ENCODE measurements around the gene PRCP.
"Not testable (repeated sequence)": the region's sequence is repeated elsewhere in the genome, so short reads cannot be mapped to it uniquely, and the experiment has no call there.

PRCP gene

DNA sequence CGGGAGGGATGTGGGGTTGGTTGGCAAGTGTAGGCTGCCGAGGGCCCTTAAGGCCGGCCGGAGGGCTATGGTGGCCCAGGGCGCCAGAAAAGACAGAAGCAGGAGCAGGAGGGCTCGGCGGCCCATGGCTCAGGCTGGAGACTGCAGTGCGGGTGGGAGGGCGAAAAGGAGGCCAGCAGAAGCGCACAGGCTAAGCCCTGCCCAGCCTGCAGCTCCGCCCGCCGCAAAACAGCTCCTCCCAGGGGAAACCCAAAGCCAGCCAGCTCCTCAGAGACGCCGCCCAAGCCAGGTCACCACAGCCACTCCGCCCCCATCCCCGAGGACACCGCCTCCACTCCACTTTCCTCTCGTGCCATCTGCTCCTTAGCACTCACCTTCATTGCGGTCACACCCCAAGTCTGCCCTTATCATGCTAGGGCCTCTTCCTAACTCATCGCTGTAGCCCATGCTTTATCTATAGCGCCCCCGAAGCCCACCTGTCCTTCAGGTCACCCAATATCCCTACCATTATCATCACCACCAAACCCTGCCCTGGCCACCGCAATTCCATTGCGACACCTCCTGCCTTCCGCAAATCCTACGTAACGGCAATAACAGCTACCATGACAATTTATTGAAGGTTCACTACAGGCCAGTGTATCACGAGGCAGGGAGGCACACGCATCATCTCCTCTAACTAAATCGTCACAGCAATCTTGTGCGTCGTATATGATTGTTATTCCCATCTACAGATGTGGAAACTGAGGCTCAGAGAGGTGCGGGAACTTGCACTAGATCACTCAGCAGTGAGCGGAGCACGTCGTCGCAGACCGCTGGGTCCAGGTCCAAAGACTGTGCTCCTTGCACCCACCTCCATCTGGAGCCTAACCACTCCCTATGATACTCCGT lies at the start of gene PRCP:
PRCP (minus strand) TSS at position 154 of the 888 bp plus-strand sequence; CDS start at position 126, 28 bp downstream.
- peak; percentile 81 for DNase-seq

DNA sequence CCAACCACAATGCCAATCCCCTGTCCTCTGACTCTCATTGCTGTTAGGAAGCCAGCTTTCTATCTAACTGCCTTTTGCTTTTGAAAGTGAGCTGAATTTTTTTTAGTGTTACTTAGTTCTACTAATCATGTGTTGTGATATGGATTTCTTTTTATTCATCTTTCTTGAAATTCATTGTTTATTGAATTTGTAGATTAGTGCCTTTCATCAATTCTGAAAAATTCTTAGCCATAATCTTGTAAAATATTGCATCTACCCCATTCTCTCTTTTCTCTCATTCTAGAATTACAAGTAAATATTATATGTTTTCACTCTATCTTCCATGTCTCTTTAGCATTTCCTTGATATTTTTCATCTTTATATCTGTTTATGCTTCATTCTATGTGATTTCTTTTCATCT lies 49.1 kb upstream of the PRCP start:
- DNase-seq: no peak

DNA sequence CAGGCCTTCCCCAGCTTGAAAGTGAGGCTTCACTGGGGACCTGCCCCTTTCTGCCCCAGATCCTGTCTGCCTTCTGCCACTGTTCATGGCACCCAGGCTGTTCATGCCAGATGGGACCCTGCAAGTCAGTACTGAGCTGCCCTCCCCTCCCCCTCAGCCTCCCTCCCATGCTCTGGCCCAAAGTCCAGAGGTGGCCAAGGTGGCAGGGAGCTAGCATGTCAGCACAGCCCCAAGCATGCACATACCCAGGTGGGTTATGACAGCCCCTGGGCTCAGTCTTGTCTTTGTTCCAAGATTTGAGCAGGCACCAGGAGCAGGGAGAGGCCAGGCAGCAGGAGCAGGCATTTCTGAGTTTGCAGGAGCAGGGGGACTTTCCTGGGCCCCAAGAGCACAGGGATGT lies 45.5 kb upstream of the PRCP start:
- DNase-seq: no peak

DNA sequence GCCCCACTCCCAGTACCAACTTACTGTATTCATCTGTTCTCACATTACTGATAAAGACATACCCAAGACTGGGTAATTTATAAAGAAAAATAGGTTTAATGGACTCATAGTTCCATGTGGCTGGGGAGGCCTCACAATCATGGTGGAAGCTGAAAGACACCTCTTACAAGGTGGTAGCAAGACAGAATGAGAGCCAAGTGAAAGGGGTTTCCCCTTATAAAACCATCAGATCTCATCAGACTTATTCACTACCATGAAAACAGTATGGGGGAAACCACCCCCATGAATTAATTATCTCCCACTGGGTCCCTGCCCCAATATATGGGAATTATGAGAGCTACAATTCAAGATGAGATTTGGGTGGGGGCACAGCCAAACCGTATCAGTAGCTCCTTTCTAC lies 44.8 kb upstream of the PRCP start:
- DNase-seq: not testable (repeated sequence)

DNA sequence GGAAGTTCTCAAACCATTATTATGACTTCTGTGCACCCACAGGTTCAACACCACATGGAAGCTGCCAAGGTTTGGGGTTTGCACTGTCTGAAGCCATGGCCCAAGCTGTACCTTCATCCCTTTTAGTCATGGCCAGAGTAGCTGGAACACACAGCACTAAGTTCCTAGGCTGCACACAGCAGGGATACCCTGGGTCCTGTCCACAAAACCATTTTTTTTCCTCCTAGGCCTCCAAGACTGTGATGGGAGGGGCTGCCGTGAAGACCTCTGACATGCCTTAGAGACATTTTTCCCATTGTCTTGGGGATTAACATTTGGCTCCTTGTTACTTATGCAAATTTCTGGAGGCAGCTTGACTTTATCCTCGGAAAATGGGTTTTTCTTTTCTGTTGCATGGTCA lies 44.0 kb upstream of the PRCP start:
- DNase-seq: no peak

DNA sequence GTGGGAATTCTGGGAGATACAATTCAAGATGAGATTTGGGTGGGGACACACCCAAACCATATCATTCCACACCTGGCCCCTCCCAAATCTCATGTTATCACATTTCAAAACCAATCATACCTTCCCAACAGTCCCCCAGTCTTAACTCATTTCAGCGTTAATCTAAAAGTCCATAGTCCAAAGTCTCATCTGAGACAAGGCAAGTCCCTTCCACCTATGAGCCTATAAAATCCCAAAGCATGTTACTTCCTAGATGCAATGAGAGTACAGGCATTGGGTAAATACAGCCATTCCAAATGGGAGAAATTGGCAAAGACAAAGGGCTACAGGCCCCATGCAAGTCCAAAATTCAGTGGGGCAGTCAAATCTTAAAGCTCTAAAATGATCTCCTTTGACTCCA lies 43.2 kb upstream of the PRCP start:
- not testable (repeated sequence) for DNase-seq

DNA sequence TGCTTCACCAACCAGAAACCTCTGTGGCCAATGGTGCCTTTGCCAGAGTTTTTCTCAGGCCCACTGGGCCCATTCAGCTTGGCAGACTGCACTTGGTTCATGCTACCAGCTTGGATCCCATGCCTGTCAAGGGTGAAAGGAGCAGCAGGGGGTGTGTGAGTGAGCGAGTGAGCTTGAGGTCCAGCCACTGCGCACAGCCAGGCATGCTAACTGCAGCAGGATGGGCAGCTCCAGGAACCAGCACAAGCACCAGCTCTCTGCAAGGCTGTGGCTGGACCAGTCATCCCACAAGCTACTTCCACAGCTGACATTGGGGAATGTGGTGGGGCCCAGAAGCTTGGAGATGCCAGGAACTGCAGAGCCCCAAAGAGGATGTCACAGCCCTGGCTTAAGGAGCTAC lies 42.1 kb upstream of the PRCP start:
- no peak for DNase-seq

DNA sequence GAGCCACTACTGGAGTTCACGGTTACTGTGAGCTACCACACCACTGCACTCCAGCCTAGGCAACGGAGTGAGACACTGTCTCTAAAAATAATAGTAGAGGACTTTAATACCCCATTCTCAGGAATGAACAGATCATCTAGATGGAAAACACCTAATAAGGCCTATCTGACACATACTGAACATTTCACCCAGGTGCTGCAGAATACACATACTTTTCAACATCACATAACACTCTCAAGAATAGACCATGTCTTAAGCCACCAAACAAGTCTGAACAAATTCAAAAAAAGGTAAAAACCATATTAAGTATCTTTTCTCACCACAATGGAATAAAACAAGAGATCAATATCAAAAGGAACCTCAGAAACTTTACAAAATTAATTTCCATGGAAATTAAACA lies 39.2 kb upstream of the PRCP start:
- DNase-seq: no peak

DNA sequence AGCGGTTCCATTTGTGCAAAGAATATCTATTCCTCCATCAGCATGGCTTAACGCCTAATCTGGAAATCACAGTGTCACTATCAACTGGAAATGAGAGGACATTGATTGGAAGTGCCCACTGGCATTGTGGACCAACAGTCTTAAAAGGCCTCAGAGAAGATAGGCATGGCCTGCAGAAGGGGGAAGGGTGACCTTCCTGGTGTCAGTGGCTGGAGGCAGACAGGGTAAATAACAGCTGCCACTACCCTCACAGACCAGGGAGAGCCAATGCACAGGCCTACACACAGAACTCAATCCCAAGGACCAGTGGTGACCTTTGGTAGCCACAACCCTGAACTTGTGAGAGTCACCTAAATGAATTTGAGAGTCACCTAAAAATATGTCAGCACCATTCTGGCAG lies 37.3 kb upstream of the PRCP start:
- no peak for DNase-seq

DNA sequence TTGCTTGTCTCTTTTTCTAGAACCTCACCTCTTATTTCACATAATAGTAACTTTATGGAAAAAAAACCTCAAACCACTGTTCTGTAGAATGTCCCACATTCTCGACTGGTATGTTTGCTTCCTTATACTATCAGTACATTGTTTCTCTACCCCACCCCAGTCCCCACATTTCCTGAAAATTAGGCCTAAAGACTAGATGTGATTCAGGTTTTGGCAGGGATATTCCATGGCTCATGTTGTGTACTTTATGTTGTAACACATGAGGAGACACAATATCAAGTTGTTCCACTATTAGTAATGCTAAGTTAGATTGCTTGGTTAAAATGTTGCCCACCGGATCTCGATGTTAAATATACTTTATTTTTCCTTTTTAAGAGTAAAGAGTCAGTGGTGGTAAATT lies 36.0 kb upstream of the PRCP start:
- DNase-seq: no peak

DNA sequence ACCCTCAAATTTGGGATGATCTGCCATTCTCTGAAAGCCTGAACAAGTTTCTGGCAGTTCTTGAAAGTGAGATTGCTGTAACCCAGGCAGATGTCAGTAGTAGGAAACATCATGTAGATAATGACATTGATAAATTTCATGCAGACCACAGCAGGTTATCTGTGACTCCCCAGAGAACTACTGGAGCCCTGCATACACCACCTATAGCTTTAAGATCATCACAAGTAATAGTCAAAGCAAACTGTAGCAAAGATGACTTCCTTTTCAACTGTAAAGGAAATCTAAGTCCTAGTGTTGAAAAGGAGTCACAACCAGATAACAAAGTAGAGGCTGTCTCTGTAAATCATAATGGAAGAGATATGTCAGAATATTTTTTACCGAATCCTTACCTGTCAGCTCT lies 32.3 kb upstream of the PRCP start:
- DNase-seq: no peak

DNA sequence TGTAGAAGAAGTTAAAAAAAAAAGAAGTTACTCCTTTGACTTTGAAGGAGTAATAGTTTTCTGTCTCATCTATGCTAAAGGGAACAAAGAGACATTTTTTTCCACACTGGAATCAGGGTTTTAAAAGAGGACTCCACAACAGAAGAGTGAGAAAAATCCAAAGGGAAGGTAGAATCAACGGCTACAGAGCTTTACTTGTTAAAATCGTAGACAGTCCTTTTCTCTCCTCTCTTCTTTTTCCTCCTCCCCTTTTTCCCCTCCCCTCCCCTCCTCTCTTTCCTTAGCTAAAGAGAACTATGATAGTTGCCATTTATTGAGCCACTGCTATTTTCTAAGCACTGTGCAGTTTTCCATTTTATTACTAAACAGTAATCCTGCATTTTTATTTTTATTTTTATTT lies 30.5 kb upstream of the PRCP start:
- DNase-seq: no peak

DNA sequence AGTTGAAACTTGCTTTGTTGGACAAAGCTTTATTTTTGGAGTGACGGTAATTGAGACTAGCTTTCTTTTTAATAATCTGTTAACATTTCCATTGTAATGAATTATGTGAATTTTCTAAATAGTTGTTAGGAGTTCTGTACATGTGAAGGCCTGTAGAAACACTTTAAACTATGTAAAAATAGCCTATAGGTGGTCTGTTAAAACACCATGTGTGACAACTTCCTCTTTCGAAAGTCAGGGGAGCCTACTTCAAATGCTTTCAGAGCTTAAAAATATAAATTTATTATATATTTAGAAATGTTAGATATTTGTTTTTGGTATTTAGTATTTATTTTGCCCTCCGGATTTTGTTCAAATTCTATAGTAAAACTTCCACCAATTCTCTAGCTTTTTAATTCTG lies 30.0 kb upstream of the PRCP start:
- DNase-seq: no peak

DNA sequence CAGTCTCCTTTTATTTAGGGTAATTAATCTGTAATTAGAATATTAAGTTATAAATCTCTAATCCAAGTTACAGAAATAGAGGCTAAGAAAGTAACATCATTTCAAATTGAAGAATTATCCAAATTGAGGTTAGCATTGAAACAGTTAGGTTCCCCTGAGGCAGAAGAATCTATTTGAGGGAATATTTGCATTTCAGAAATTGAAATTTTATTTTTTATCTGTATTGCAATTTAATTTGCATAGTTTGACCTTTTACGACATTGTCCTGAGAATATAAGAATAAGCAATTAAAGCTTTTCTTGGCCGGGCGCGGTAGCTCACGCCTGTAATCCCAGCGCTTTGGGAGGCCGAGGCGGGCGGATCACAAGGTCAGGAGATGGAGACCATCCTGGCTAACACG lies 28.9 kb upstream of the PRCP start:
- no peak for DNase-seq

DNA sequence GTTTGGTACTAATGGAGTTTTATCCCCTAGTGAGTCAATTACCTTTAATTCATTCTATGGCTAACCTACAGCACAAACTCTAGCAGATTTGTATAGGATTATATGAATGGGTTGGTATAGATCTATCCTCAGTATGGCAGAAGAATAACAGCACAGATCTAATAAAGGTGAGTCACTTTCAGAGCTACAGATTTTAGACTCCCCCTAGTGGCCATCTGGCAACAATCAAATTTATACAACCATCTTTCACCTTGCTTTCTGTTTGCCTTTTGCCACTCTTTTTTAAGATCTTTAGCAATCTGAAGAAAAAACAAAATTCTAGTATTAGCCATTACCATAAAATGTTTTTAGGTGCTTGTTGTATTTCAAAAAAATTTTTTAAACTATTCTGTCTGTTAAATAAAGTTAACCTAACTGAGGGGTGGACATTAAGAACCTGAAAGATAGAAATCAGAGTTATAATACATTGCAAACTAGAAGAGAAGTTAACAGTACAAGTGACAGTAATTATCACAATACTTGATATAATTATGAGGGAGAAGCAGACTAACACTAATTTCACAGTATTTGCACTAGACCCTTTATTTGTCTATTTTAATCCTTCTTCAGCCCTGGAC lies 27.1 kb upstream of the PRCP start:
- peak; percentile 14 for DNase-seq

DNA sequence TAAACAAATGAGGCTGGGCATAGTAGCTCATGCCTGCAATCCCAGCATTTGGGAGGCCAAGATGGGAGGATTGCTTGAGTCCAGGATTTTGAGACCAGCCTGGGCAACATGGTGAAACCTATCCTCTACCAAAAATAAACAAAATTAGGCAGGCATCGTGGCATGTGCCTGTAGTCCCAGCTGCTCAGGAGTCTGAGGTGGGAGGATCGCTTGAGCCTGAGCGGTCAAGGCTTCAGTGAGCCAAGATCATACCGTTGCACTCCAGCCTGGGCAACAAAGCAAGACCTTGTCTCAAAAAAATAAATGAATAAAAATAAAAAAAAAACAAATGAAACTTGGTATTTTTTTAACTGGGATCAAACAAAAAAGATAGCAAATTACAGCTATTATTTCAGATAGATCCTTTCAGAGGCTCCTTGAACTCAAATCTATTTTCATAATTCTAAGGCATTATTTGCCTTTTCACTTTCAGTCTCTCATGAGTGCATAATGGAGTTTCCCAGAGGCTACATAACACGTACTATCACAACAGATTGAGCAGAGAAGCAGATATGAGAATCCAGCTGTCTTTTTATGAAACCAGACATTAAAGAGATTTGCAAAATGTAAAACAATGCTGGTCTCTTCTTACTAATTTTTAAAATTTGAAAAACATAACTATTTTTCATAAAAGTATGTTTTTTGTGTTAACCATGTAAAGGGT lies 24.4 kb upstream of the PRCP start:
- no peak for DNase-seq

DNA sequence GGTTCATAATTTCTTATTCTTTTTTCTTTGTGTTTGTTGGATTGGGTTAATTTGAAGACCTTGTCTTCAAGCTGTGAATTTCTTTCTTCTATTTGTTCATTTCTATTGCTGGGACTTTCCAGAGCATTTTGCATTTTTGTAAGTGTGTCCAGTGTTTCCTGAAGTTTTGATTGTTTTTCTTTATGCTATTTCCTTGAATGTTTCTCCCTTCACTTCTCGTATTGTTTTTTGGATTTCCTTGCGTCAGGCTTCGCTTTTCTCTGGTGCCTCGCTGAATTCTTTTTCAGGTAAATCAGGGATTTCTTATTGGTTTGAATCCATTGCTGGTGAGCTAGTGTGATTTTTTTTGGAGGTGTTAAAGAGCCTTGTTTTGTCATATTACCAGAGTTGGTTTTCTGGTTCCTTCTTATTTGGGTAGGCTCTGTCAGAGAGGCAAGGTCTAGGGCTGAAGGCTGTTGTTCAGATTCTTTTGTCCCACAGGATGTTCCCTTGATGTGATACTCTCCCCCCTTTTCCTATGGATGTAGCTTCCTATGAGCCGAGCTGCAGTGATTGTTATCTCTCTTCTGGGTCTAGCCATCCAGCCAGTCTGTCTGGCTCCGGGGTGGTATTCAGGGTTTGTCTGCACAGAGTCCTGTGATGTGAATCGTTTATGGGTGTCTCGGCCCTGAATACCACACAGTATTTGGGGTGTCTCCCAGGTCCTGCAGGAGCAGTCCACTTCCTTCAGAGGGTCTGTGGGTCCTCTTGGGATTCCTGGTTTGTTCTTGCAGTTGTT lies 22.4 kb upstream of the PRCP start:
- DNase-seq: not testable (repeated sequence)

DNA sequence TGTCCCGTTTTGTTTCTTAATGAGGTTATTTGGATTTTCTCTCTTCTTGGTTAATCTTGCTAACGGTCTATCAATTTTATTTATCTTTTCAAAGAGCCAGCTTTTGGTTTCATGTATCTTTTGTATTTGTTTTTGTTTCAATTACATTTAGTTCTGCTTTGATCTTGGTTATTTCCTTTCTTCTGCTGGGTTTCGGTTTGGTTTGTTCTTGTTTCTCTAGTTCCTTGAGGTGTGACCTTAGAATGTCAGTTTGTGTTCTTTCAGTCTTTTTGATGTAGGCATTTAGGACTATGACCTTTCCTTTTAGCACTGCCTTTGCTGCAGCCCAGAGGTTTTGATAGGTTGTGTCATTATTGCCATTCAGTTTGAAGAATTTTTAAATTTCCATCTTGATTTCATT lies 20.0 kb upstream of the PRCP start:
- not testable (repeated sequence) for DNase-seq

DNA sequence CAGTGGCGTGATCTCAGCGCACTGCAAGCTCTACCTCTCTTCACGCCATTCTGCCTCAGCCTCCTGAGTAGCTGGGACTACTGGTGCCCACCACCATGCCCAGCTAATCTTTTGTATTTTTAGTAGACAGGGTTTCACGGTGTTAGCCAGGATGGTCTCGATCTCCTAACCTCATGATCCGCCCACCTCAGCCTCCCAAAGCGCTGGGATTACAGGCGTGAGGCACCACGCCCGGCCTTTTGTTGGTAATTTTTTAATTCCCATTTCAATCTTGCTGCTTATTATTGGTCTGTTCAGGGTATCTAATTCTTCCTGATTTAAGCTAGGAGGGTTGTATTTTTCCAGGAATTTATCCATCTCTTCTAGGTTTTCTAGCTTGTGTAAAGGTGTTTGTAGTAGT lies 19.6 kb upstream of the PRCP start:
- not testable (repeated sequence) for DNase-seq

DNA sequence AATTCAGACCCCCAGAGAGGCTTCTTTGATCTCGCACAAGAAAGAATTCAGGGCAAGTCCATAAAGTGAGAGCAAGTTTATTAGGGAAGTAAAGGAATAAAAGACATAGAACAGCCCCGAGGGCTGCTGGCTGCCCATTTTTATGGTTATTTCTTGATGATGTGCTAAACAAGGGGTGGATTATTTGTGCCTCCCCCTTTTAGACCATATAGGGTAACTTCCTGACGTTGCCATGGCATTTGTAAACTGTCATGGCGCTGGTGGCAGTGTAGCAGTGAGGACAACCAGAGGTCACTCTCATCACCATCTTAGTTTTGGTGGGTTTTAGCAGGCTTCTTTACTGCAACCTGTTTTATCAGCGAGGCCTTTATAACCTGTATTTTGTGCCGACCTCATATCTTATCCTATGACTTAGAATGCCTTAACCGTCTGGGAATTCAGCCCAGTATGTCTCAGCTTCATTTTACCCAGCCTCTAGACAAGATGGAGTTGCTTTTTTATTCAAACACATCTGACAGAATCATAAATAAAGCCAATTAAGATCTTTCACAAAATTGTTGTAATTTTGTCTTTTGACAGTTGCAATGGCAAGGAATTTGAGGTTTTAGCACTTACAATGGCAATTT lies 8.9 kb upstream of the PRCP start:
- DNase-seq: no peak

DNA sequence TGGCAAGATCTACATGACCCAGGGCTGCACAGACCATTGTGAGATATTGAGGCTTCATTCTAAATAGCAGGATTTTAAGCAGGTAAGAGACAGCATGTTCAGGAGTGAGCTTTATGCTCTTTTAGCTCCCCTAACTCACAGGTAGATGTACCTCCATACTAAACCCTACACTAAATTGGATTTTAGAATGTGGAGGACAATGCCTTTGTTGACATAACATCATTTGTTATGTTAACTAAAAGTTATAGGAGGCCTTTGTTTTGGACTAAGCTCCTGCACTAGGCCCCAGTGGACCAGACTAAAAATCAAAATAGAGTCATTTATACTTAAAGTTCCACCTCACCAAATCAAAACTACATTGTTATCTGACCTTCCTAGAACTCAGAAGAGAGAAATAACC lies 8.1 kb upstream of the PRCP start:
- DNase-seq: no peak

DNA sequence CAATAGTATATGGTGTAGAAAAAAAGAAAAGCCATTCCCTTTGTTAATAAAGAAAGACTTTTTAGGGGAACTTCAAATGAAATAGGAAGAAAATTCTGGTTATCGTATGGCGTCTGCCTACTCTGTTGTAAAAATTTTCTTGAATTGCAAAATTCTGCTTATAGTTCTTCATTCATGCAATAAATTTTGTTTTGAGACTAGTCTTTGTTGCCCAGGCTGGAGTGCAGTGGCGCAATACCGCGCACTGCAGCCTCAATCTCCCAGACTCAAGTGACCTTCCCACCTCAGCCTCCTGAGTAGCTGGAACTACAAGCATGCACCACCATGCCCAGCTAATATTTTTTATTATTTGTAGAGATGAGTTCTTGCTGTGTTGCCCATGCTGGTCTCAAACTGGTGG lies 7.1 kb upstream of the PRCP start:
- no peak for DNase-seq

DNA sequence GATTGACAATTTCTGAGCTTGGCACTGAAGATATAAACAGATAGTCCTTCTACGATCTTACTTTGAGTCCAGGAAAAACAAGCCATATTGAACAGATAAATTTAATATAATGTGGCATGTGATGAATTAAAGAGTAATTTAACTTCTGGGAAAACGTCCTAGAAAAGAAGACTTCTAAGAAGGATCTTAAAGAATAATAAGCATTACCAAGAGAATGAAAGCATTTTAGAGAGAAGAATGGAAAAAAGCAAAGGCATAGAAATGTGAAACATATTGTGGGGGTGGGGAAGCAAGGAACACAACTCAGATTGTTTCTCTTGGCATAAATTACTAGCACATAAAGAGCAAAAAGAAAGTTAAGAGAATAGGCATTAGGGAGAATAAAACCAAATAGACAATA lies 6.7 kb upstream of the PRCP start:
- DNase-seq: no peak

All from activated T-cell treated with anti-CD3 and anti-CD28 coated beads for 4 hours (primary cell).